ENCODE data around the gene PFDN4.

DNA sequence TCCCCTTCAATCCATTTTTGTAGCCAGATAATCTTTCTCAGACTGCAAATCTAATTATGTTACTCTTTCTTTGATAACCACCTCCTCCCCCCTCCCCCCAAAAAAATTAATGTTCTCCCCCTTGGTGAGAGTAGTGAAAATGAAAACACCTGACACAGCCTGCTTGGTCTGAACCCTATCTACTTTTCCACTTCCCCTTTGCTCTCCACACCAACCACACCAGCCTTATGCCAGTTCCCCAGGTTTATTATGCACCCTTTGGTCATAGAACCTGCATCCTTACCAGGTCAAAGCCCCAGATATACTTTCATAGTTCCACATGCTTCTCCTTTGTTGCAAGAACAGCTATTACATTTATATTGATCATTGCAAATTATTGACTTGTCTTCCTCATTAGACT, 19.4 kb downstream of the PFDN4 start:
- TF ChIP-seq EZH2 (IDR thresholded peaks at IDR 0.05; ENCODE audit: borderline replicate concordance, insufficient read depth, low read depth, low read length, poor library complexity, severe bottlenecking) = no peak
- TF ChIP-seq, protein P1, sequence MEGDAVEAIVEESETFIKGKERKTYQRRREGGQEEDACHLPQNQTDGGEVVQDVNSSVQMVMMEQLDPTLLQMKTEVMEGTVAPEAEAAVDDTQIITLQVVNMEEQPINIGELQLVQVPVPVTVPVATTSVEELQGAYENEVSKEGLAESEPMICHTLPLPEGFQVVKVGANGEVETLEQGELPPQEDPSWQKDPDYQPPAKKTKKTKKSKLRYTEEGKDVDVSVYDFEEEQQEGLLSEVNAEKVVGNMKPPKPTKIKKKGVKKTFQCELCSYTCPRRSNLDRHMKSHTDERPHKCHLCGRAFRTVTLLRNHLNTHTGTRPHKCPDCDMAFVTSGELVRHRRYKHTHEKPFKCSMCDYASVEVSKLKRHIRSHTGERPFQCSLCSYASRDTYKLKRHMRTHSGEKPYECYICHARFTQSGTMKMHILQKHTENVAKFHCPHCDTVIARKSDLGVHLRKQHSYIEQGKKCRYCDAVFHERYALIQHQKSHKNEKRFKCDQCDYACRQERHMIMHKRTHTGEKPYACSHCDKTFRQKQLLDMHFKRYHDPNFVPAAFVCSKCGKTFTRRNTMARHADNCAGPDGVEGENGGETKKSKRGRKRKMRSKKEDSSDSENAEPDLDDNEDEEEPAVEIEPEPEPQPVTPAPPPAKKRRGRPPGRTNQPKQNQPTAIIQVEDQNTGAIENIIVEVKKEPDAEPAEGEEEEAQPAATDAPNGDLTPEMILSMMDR (IDR thresholded peaks at IDR 0.05) = no peak
